K562 (cell line): ENCODE results near the gene NFRKB. TPM values are rescaled to one million over a fixed set of nuclear protein-coding genes. Genes with fewer than 3 reads are reported as not detected.

ENCODE experiments used
- BCLAF1 ChIP-seq, 2 experiments: fragments of 450-650 bp in 1 of 2; IDR thresholded peaks; 2 replicates each; pipeline ENCODE4 v1.6.1; 2011 to 2017; ENCODE audit warnings: low read depth in 2 of 2, antibody characterized with exemption in 1 of 2, borderline replicate concordance in 1 of 2, low read length in 1 of 2, mild to moderate bottlenecking in 1 of 2, mixed read lengths in 1 of 2; ENCODE audit not compliant: control insufficient read depth in 1 of 2
- CBFB ChIP-seq: sonication (generic); formaldehyde crosslinking; IDR thresholded peaks from 2 replicates; pipeline ENCODE4 v1.4.0; 2020; ENCODE audit warnings: mild to moderate bottlenecking, missing genetic modification reagents
- PHF8 ChIP-seq: fragments of 200-600 bp; sonication (generic); IDR thresholded peaks from 2 replicates; pipeline ENCODE4 v1.6.1; 2012; ENCODE audit warnings: mixed run types, mild to moderate bottlenecking, inconsistent platforms, low read length, moderate library complexity, borderline replicate concordance
- STAG1 ChIP-seq: sonication (generic); formaldehyde crosslinking; IDR thresholded peaks from 2 replicates; pipeline ENCODE4 v1.5.0; 2020; ENCODE audit warnings: missing genetic modification reagents, borderline replicate concordance
- polyA plus RNA-seq, 8 experiments: library from polyadenylated mRNA; depleted of rRNA in 4 of 8; stranded (reverse) in 5 of 8; unstranded in 3 of 8; fragments of >200 nt; fragmentation: Nextera tagmentation in 2 of 8; fragmentation: Illumina TruSeq in 1 of 8; extraction: Ambion mirVana in 2 of 8; extraction: Trizol in 1 of 8; gene quantifications; 2 replicates each; pipeline versions ENCODE4 v1.2.1 to v1.2.3, GENCODE V29; 2011 to 2014; ENCODE audit warnings: inconsistent platforms in 1 of 8, missing spikeins in 1 of 8
- total RNA-seq, 7 experiments: library from RNA; depleted of rRNA in 6 of 7; stranded (reverse); fragments of >200 nt in 6 of 7; fragmentation: Illumina TruSeq in 2 of 7; extraction: Trizol in 2 of 7; gene quantifications; 2 replicates each; pipeline versions ENCODE4 v1.2.1 to v1.2.3, GENCODE V29; 2011 to 2021; ENCODE audit warnings: low replicate concordance in 1 of 7
- TF ChIP-seq, protein P1 (sequence below): fragments of 450-650 bp; IDR thresholded peaks from 2 replicates; pipeline ENCODE4 v1.6.1; 2016; ENCODE audit warnings: mild to moderate bottlenecking, moderate library complexity

NFRKB gene
- total and polyA plus RNA-seq, 9 of the 15 experiments (the other 6 are each of a cell fraction or from before 2014, with no cell fraction given), result 7.1 to 42.6 (median 23.9) TPM

GRCh38 chr11:129895126-129896041, at the start of gene NFRKB (continued):
- no peak for TF ChIP-seq STAG1
- TF ChIP-seq CBFB (CRISPR knock-in tag), result no peak
- TF ChIP-seq BCLAF1 (IDR thresholded peaks at IDR 0.05; ENCODE audit: borderline replicate concordance in 1 of 2, control insufficient read depth in 1 of 2, low read depth in 2 of 2, low read length in 1 of 2), result no peak
- peak; percentile 90; the same call in 1 of the 2 replicates for TF ChIP-seq PHF8
- TF ChIP-seq, protein P1, sequence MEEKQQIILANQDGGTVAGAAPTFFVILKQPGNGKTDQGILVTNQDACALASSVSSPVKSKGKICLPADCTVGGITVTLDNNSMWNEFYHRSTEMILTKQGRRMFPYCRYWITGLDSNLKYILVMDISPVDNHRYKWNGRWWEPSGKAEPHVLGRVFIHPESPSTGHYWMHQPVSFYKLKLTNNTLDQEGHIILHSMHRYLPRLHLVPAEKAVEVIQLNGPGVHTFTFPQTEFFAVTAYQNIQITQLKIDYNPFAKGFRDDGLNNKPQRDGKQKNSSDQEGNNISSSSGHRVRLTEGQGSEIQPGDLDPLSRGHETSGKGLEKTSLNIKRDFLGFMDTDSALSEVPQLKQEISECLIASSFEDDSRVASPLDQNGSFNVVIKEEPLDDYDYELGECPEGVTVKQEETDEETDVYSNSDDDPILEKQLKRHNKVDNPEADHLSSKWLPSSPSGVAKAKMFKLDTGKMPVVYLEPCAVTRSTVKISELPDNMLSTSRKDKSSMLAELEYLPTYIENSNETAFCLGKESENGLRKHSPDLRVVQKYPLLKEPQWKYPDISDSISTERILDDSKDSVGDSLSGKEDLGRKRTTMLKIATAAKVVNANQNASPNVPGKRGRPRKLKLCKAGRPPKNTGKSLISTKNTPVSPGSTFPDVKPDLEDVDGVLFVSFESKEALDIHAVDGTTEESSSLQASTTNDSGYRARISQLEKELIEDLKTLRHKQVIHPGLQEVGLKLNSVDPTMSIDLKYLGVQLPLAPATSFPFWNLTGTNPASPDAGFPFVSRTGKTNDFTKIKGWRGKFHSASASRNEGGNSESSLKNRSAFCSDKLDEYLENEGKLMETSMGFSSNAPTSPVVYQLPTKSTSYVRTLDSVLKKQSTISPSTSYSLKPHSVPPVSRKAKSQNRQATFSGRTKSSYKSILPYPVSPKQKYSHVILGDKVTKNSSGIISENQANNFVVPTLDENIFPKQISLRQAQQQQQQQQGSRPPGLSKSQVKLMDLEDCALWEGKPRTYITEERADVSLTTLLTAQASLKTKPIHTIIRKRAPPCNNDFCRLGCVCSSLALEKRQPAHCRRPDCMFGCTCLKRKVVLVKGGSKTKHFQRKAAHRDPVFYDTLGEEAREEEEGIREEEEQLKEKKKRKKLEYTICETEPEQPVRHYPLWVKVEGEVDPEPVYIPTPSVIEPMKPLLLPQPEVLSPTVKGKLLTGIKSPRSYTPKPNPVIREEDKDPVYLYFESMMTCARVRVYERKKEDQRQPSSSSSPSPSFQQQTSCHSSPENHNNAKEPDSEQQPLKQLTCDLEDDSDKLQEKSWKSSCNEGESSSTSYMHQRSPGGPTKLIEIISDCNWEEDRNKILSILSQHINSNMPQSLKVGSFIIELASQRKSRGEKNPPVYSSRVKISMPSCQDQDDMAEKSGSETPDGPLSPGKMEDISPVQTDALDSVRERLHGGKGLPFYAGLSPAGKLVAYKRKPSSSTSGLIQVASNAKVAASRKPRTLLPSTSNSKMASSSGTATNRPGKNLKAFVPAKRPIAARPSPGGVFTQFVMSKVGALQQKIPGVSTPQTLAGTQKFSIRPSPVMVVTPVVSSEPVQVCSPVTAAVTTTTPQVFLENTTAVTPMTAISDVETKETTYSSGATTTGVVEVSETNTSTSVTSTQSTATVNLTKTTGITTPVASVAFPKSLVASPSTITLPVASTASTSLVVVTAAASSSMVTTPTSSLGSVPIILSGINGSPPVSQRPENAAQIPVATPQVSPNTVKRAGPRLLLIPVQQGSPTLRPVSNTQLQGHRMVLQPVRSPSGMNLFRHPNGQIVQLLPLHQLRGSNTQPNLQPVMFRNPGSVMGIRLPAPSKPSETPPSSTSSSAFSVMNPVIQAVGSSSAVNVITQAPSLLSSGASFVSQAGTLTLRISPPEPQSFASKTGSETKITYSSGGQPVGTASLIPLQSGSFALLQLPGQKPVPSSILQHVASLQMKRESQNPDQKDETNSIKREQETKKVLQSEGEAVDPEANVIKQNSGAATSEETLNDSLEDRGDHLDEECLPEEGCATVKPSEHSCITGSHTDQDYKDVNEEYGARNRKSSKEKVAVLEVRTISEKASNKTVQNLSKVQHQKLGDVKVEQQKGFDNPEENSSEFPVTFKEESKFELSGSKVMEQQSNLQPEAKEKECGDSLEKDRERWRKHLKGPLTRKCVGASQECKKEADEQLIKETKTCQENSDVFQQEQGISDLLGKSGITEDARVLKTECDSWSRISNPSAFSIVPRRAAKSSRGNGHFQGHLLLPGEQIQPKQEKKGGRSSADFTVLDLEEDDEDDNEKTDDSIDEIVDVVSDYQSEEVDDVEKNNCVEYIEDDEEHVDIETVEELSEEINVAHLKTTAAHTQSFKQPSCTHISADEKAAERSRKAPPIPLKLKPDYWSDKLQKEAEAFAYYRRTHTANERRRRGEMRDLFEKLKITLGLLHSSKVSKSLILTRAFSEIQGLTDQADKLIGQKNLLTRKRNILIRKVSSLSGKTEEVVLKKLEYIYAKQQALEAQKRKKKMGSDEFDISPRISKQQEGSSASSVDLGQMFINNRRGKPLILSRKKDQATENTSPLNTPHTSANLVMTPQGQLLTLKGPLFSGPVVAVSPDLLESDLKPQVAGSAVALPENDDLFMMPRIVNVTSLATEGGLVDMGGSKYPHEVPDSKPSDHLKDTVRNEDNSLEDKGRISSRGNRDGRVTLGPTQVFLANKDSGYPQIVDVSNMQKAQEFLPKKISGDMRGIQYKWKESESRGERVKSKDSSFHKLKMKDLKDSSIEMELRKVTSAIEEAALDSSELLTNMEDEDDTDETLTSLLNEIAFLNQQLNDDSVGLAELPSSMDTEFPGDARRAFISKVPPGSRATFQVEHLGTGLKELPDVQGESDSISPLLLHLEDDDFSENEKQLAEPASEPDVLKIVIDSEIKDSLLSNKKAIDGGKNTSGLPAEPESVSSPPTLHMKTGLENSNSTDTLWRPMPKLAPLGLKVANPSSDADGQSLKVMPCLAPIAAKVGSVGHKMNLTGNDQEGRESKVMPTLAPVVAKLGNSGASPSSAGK, result no peak
